ENCODE data around the gene BGN.

DNA sequence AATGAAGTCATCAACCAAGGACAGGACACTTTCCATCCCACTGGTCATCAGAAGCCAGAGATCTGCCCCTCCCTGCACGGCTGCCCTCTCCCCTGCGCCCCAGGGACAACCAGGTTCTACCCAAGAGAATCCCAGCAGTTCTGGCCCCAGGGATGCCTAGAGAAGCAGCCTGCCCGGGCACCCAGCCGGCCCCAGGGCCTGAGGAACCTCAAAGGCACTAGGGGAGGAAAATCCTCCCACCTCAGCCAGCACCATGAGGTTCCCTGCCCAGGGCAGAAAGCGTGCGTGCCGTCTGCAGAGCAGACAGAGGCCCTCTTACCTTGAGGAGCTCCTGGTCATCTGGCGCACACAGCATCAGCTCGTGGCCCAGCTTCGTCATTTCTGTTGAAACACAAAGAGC, 32.5 kb upstream of the BGN start:
- TF ChIP-seq CTCF (IDR thresholded peaks at IDR 0.05; ENCODE audit: low read depth, low read length) (no peak), EZH2phosphoT487 (IDR thresholded peaks at IDR 0.05; ENCODE audit: low read depth) (no peak)
